ENCODE data around the gene KRT4. TPM values are rescaled to one million over a fixed set of nuclear protein-coding genes. Genes with fewer than 3 reads are reported as not detected.

KRT4 gene
- total and polyA plus RNA-seq, 7 donors, result 0.12 to 1.7 (median 0.43) TPM; not detected in 3

DNA sequence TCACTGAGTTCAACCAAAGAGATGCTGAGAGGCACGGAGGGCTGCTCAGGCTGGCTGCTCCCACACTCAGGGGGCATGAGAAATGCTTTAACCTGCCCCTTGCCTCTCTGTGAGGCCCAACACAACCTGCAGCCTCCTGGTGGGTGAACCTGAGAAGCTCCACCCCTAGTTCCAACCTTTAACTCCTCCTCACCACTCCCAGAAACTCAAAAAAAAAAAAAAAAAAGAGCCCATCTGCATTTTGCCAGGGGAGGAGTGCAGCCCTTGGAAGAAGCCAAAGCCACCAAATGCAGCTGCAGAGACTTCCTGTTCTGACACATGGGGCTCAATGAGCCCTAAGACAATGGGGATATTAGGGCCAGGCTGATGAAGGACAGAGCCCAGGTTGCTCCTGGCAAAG, 8.9 kb downstream of the KRT4 start:
- 21 to 30% (median 22%) methylated on average over 1 of the region's 1 CpG for WGBS, 3 donors
- Histone ChIP-seq H3K4me1 (no peaks in the 10 kb centered on the region), H3K4me3 (no peak overlapping the region), H3K27me3 (ENCODE audit: insufficient read depth in 3 of 3, low read length in 2 of 3) (peaks cover 0 to 7% (median 0%) of the 10 kb centered on the region in 3 donors), H3K9me3 (no peaks in the 10 kb centered on the region), H3K36me3 (ENCODE audit: insufficient read depth in 1 of 2, low read depth in 1 of 2) (no peaks in the 10 kb centered on the region), H3K27ac (no peak overlapping the region)
- TF ChIP-seq, protein P1, sequence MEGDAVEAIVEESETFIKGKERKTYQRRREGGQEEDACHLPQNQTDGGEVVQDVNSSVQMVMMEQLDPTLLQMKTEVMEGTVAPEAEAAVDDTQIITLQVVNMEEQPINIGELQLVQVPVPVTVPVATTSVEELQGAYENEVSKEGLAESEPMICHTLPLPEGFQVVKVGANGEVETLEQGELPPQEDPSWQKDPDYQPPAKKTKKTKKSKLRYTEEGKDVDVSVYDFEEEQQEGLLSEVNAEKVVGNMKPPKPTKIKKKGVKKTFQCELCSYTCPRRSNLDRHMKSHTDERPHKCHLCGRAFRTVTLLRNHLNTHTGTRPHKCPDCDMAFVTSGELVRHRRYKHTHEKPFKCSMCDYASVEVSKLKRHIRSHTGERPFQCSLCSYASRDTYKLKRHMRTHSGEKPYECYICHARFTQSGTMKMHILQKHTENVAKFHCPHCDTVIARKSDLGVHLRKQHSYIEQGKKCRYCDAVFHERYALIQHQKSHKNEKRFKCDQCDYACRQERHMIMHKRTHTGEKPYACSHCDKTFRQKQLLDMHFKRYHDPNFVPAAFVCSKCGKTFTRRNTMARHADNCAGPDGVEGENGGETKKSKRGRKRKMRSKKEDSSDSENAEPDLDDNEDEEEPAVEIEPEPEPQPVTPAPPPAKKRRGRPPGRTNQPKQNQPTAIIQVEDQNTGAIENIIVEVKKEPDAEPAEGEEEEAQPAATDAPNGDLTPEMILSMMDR (IDR thresholded peaks at IDR 0.05), result no peak
- DNase-seq (no peak), ATAC-seq (no peak)
- intact Hi-C loops (cut with DNase I), result no loop called here

DNA sequence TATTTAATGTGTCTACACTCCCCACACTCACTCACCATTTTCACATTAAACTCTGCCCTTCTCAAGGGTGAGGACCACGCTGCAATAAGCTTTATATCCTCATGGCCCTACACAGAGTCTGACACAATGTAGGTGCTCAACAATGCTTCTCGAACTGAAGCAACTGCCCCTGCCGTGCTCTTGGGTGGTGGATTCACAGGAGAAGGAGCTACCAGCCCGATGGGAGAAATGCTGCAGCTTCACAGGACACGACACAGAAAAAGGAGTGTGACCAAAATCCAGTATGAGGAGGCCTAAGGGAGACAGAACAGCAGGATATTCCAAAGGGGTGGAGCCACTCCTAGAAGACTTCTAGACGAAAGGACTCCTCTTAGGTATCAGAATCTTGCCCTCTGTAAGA, 11.5 kb downstream of the KRT4 start:
- 47 to 67% (median 58%) methylated on average over 6 of the region's 6 CpGs for WGBS, 3 donors
- H3K36me3 ChIP-seq (ENCODE audit: insufficient read depth in 1 of 2, low read depth in 1 of 2), result no peaks in the 10 kb centered on the region
- H3K9me3 ChIP-seq, result no peaks in the 10 kb centered on the region
- intact Hi-C loops (cut with DNase I), result no loop called here
- TF ChIP-seq, protein P1 (IDR thresholded peaks at IDR 0.05), result no peak
- peaks cover 0 to under 1% (median 0%) of the 10 kb centered on the region in 3 donors for H3K27me3 ChIP-seq (ENCODE audit: insufficient read depth in 3 of 3, low read length in 2 of 3)
- no peak for ATAC-seq
- no peak overlapping the region for H3K4me3 ChIP-seq
- H3K27ac ChIP-seq, result no peak overlapping the region
- DNase-seq, result no peak
- H3K4me1 ChIP-seq, result no peaks in the 10 kb centered on the region

DNA sequence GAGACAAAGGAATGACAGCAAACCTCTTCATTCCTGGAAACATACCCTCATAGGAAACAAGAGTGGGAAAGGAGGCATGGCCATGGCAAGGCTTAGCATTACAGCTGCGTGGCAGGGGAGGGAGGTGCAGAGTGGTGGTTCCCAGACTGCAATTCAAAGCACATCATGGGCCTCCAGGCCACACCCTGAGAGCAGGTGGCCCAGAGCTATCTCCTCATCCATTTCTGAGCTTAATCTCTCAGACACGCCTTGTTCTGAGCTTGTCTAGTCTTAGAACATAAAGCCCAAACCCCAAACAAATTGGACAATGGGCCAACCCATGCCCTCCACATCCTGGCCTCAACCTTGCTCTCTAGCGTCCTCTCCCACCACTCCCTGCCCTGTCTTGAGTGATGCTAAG, 12.1 kb downstream of the KRT4 start:
- no peaks in the 10 kb centered on the region for H3K9me3 ChIP-seq
- WGBS, 3 donors, result 61 to 71% (median 62%) methylated on average over 3 of the region's 3 CpGs
- no peak for ATAC-seq
- no peaks in the 10 kb centered on the region for H3K36me3 ChIP-seq (ENCODE audit: insufficient read depth in 1 of 2, low read depth in 1 of 2)
- DNase-seq, result no peak
- no peaks in the 10 kb centered on the region for H3K27me3 ChIP-seq (ENCODE audit: insufficient read depth in 3 of 3, low read length in 2 of 3)
- TF ChIP-seq, protein P1 (IDR thresholded peaks at IDR 0.05), result no peak
- no peaks in the 10 kb centered on the region for H3K4me1 ChIP-seq
- H3K27ac ChIP-seq, result no peak overlapping the region
- H3K4me3 ChIP-seq, result no peak overlapping the region
- intact Hi-C loops (cut with DNase I), result no loop called here

DNA sequence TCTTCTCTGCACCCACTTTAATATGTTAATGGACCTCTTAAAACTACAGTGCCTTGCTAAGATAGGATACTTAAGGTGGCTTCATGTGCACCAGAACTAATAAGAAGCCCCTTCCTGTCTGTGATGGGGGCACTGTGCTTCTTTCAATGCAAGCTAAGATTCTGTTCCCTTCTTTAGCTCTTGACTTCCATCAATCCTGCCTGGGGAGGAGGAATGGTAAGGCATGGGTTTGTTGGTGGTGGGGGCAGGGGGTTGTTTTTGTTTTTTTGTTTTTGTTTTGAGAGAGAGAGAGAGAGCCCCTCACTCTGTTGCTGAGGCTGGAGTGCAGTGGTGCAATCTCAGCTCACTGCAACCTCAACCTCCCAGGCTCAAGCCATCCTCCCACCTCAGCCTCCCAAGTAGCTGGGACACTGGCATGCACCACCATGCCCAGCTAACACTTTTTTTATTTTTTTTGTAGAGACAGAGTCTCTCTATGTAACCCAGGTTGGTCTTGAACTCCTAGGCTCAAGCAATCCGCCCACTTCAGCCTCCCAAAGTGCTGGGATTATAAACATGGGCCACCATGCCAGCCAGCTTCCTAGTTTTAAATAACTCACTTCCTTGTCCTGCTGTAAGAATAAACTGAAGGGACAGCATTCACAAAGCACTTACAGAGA, 13.5 kb downstream of the KRT4 start:
- 85 to 91% (median 91%) methylated on average over 1 of the region's 1 CpG for WGBS, 3 donors
- no peaks in the 10 kb centered on the region for H3K9me3 ChIP-seq
- DNase-seq, result no peak
- intact Hi-C loops (cut with DNase I), result no loop called here
- H3K4me3 ChIP-seq, result no peak overlapping the region
- H3K27me3 ChIP-seq (ENCODE audit: insufficient read depth in 3 of 3, low read length in 2 of 3), result no peaks in the 10 kb centered on the region
- H3K36me3 ChIP-seq (ENCODE audit: insufficient read depth in 1 of 2, low read depth in 1 of 2), result no peaks in the 10 kb centered on the region
- TF ChIP-seq, protein P1 (IDR thresholded peaks at IDR 0.05), result no peak
- ATAC-seq, result no peak
- H3K27ac ChIP-seq, result no peak overlapping the region
- H3K4me1 ChIP-seq, result no peaks in the 10 kb centered on the region

Data from psoas muscle (tissue), 8 donors.